BLaER1 (cell line): ENCODE measurements around the gene TTYH3.
"Not testable (repeated sequence)": the region's sequence is repeated elsewhere in the genome, so short reads cannot be mapped to it uniquely, and the experiment has no call there.

Experiments
- H3K27ac ChIP-seq: shearing (Covaris generic); formaldehyde crosslinking; 2 replicates; pipeline ENCODE4 v1.8.1; 2022
- H3K27me3 ChIP-seq: shearing (Covaris generic); formaldehyde crosslinking; 2 replicates; pipeline ENCODE4 v1.8.1; 2022
- H3K36me3 ChIP-seq: shearing (Covaris generic); formaldehyde crosslinking; 2 replicates; pipeline ENCODE4 v1.8.1; 2022
- H3K4me1 ChIP-seq: shearing (Covaris generic); formaldehyde crosslinking; 2 replicates; pipeline ENCODE4 v1.8.1; 2022
- H3K4me2 ChIP-seq: shearing (Covaris generic); formaldehyde crosslinking; 2 replicates; pipeline ENCODE4 v1.8.1; 2022
- H3K4me3 ChIP-seq: shearing (Covaris generic); formaldehyde crosslinking; 2 replicates; pipeline ENCODE4 v1.8.1; 2022
- H3K9ac ChIP-seq: shearing (Covaris generic); formaldehyde crosslinking; 2 replicates; pipeline ENCODE4 v1.8.1; 2022
- H3K9me3 ChIP-seq: shearing (Covaris generic); formaldehyde crosslinking; 2 replicates; pipeline ENCODE4 v1.8.1; 2022
- H4K20me1 ChIP-seq: shearing (Covaris generic); formaldehyde crosslinking; 2 replicates; pipeline ENCODE4 v1.8.1; 2022
- Cebpa-rat ChIP-seq: shearing (Covaris generic); IDR thresholded peaks from 2 replicates; pipeline ENCODE4 v1.8.1; 2022

TTYH3 gene

DNA sequence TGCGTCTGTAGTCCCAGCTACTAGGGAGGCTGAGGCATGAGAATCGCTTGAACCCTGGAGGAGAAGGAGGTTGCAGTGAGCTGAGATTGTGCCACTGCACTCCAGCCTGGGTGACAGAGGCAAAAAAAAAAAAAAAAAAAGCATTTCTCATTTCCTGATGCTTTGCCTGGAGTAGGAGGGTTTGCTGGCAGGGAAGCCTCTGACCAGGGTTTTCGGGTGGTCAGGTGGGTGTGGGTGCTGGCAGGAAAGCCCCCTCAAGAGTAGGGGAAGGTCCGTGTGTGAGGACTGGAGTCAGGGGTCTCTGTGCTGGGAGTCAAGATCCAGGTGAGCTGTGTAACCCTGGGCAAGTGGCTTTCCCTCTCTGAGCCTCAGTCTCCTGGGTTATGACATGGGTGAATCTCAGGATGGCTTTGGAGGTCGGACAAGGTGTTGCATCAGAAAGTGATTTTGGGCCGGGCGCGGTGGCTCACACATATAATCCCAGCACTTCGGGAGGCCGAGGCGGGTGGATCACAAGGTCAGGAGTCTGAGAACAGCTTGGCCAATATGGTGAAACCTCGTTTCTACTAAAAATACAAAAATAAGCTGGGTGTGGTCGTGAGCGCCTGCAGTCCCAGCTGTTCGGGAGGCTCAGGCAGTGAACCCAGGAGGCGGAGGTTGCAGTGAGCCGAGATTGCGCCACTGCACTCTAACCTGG is 59.4 kb downstream of the TTYH3 start:
- TF ChIP-seq Cebpa-rat, result no peak
- peaks cover 55% of the 10 kb centered on the region for H3K27me3 ChIP-seq
- no peaks in the 10 kb centered on the region for H3K9me3 ChIP-seq
- H3K36me3 ChIP-seq, result no peaks in the 10 kb centered on the region
- H3K4me3 ChIP-seq, result no peak overlapping the region
- no peak overlapping the region for H3K9ac ChIP-seq
- no peak overlapping the region for H3K4me2 ChIP-seq
- H4K20me1 ChIP-seq, result peaks cover 20% of the 10 kb centered on the region; the same call in 1 of the 2 replicates
- H3K27ac ChIP-seq, result no peak overlapping the region
- H3K4me1 ChIP-seq, result peaks cover 66% of the 10 kb centered on the region

DNA sequence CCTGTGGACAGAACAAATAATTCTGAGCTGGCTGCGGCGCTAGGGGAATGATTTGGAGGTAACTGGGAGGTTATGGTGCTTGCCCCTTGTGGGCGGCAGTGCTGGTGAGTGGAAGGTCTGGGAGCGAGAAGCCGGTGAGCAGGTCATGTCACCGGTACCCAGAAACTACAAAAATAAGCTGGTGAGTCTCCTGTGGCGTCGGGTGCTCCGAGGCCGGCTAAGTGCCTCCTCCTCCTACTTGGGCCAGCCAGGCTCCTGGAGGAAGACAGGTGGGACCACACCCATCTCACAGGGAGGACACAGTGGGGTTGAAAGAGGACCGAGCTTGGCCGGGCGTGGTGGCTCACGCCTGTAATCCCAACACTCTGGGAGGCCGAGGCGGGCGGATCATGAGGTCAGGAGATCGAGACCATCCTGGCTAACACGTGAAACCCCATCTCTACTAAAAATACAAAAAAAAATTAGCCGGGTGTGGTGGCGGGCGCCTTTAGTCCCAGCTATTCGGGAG is 60.2 kb downstream of the TTYH3 start:
- H3K9ac ChIP-seq, H3K27ac ChIP-seq, H3K4me3 ChIP-seq, H3K4me2 ChIP-seq, H3K9me3 ChIP-seq, H3K36me3 ChIP-seq: not testable (repeated sequence)
- H3K27me3 ChIP-seq, result peaks cover 47% of the 10 kb centered on the region
- H3K4me1 ChIP-seq, result peaks cover 71% of the 10 kb centered on the region
- H4K20me1 ChIP-seq, result peaks cover 20% of the 10 kb centered on the region; the same call in 1 of the 2 replicates

DNA sequence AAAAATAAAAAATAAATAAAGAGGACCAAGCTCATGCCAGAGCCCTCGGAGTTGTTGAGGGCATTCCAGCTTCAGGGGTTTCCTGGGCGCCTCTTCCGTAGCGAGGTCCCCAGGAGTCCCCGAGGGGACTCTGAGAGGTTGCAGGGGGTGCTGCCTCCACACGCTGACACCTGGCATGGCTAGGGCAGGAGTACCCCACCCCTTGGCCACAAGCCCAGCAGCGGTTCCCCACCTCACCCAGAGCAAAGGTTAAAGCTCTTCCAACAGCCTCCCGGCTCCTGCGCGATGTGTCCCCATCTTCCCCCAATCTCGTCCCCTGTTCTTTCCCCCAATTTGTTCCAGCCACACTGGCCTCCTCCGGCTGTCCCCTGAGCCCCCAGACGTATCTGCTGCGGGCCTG is 60.8 kb downstream of the TTYH3 start:
- Histone ChIP-seq H3K9ac (no peak overlapping the region), H3K9me3 (no peaks in the 10 kb centered on the region), H3K36me3 (no peaks in the 10 kb centered on the region), H3K4me2 (peak overlapping the region; percentile 41), H4K20me1 (peaks cover 16% of the 10 kb centered on the region; the same call in 1 of the 2 replicates), H3K4me3 (no peak overlapping the region), H3K4me1 (peaks cover 72% of the 10 kb centered on the region), H3K27me3 (peaks cover 42% of the 10 kb centered on the region), H3K27ac (no peak overlapping the region)
- TF ChIP-seq Cebpa-rat, result no peak

DNA sequence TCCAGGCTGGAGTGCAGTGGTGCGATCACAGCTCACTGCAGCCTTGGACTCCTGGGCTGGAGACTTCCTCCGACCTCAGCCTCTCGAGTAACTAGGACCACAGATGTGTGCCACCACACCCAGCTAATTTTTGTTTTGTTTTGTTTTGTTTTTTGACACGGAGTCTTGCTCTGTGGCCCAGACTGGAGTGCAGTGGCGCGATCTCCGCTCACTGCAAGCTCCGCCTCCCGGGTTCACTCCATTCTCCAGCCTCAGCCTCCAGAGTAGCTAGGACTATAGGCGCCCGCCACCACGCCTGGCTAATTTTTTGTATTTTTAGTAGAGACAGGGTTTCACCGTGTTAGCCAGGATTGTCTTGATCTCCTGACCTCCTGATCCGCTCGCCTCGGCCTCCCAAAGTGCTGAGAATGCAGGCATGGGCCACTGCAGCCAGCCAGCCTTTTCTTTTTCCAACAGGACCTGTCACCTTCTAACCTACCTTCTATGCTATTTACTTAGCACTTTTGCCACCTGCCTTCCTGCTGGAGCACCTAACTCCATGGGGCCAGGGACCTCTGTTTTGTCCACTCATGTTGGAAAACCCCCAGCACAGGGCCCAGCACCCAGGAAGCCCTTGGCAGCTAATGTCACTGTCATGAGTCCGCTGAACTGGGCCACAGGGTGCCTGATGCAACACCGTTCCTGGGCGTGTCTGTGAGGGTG is 61.8 kb downstream of the TTYH3 start:
- not testable (repeated sequence) for H4K20me1 ChIP-seq, H3K27ac ChIP-seq, H3K4me3 ChIP-seq, H3K36me3 ChIP-seq, H3K9me3 ChIP-seq, H3K9ac ChIP-seq
- Histone ChIP-seq H3K4me1 (peaks cover 72% of the 10 kb centered on the region), H3K4me2 (peak overlapping the region; percentile 41), H3K27me3 (peaks cover 31% of the 10 kb centered on the region)

DNA sequence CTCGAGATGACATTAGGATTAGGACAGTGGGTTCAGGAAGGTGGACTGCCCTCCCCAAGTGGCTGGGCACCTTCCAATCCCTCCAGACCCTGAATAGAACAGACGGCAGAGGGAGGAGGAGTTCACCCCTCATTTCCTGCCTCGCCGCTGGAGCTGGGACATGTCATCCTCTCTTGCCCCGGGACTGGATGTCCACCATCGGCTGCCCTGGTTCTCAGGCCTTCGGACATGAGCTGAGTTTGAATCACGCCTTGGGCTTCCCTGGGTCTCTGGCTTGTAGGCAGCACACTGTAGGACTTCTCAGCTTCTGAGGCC is 62.3 kb downstream of the TTYH3 start:
- H3K4me3 ChIP-seq, H3K27ac ChIP-seq, H4K20me1 ChIP-seq, H3K9me3 ChIP-seq, H3K9ac ChIP-seq, H3K36me3 ChIP-seq: not testable (repeated sequence)
- Histone ChIP-seq H3K4me1 (peaks cover 72% of the 10 kb centered on the region), H3K4me2 (peak overlapping the region; percentile 41; the same call in 1 of the 2 replicates), H3K27me3 (peaks cover 26% of the 10 kb centered on the region)

DNA sequence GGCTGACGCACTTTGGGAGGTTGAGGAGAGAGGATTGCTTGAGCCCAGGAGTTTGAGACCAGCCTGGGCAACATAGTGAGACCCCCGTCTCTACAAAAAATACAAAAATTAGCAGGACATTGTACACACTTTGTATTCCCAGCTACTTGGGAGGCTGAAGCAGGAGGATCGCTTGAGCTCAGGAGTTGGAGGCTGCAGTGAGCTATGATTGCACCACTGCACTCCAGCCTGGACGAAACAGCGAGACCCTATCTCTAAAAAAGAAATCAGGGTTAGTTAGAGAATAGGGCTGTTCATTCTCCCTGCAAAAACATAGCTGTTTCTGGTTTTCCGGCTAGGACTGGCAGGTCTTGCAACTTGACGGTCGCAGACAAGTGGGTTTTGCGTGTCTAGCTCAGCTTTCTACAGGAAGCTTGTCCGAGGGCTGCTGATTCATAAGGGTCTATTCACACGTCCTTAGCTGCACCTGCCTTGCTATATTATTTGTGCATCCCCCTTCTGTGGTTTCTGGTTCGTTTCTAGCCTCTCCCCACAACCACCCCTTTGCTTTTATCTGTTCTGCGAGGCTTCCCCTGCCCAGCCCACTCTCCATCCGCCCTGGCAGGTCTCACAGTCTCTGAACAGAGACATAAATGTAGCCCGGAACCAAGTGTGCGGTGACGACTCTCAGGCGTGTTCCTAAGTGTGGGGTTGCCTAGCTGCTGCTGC is 66.9 kb downstream of the TTYH3 start:
- 0 out of 2 replicates have a peak overlapping the region, but pooled peaks have one; percentile 36 for H3K9ac ChIP-seq
- no peaks in the 10 kb centered on the region for H3K9me3 ChIP-seq
- H3K4me1 ChIP-seq, result peaks cover 84% of the 10 kb centered on the region
- no peak for TF ChIP-seq Cebpa-rat
- H3K4me3 ChIP-seq, result peak overlapping the region; percentile 27; the same call in 1 of the 2 replicates
- peak overlapping the region; percentile 84 for H3K4me2 ChIP-seq
- no peaks in the 10 kb centered on the region for H3K36me3 ChIP-seq
- no peaks in the 10 kb centered on the region for H3K27me3 ChIP-seq
- H3K27ac ChIP-seq, result peak overlapping the region; percentile 65
- no peaks in the 10 kb centered on the region for H4K20me1 ChIP-seq

DNA sequence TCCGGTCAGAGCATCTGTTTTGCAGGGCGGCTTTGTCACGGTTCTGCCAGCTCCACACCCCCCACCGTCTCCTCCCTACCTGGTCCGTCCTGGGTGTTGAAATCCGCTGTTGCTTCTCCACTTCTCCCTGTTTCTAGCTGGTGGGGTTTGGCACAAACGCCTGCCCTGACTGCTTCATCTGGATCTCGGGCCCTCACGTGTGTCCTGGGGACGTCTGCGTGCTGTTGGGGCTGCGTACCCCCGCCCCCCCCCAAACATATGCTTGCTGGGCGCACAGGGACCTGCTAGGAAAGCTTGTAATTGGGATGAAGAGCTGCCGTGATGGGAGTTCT is 67.5 kb downstream of the TTYH3 start:
- Histone ChIP-seq H4K20me1 (no peaks in the 10 kb centered on the region), H3K4me1 (peaks cover 78% of the 10 kb centered on the region), H3K9ac (peak overlapping the region; percentile 36; the same call in 1 of the 2 replicates), H3K9me3 (no peaks in the 10 kb centered on the region), H3K4me2 (peak overlapping the region; percentile 84), H3K27ac (peak overlapping the region; percentile 65), H3K4me3 (peak overlapping the region; percentile 27), H3K27me3 (no peaks in the 10 kb centered on the region), H3K36me3 (no peaks in the 10 kb centered on the region)
- no peak for TF ChIP-seq Cebpa-rat

DNA sequence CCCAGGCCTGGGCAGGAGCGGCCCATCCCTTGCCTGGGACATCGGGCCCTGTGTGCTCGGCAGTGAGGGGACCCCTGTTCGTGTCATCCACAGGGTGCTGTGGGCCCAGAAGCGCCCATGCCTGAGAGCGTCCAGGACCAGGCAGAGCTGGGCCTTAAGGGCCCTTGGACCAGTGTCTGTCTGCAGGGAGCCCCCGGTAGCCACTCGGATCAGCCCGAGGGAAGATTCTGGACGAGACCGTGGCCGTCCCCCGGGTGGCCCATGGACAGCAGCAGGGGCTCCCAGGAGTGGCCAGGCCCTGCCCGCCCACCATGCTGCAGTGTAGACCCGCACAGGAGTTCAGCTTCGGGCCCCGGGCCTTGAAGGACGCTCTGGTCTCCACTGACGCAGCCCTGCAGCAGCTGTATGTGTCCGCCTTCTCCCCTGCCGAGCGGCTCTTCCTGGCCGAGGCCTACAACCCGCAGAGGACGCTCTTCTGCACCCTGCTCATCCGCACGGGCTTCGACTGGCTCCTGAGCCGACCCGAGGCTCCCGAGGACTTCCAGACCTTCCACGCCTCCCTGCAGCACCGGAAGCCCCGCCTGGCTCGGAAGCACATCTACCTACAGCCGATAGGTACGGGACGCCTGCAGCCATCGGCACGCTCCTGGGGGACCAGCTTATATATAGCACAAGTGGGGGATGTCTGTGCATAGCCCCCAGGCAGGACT is 68.5 kb downstream of the TTYH3 start:
- Histone ChIP-seq H3K9me3 (no peaks in the 10 kb centered on the region; the same call in 1 of the 2 replicates), H3K4me3 (peak overlapping the region; percentile 27; the same call in 1 of the 2 replicates), H3K4me1 (peaks cover 82% of the 10 kb centered on the region), H3K4me2 (peak overlapping the region; percentile 84), H4K20me1 (no peaks in the 10 kb centered on the region), H3K9ac (peak overlapping the region; percentile 36; the same call in 1 of the 2 replicates), H3K36me3 (no peaks in the 10 kb centered on the region), H3K27ac (peak overlapping the region; percentile 65), H3K27me3 (no peaks in the 10 kb centered on the region)
- no peak for TF ChIP-seq Cebpa-rat

DNA sequence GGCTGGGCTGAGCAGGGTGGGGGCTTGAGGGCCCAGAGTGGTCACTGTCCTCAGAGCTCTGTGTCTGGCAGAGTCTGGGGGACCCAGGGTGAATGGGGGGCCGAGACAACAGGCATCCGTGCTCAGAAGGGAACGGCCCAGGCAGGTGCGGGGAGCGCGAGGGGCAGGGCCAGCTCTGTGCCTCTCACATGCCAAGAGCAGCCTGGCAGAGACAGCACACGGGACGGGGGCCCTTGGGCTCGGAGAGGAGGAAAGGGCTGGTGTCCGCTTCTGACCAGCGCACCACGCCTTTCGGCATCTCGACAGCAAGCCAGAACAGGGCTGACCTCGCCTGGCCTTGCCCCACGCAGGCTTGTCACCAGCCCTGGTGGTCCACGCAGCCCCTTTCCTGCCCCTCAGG is 69.6 kb downstream of the TTYH3 start:
- Histone ChIP-seq H3K9ac (no peak overlapping the region), H3K4me2 (peak overlapping the region; percentile 84)

More for the DNA sequence above, 69.6 kb downstream of the TTYH3 start:
- no peaks in the 10 kb centered on the region for H4K20me1 ChIP-seq
- H3K4me3 ChIP-seq, result no peak overlapping the region
- no peak for TF ChIP-seq Cebpa-rat
- no peaks in the 10 kb centered on the region; the same call in 1 of the 2 replicates for H3K9me3 ChIP-seq
- no peaks in the 10 kb centered on the region for H3K27me3 ChIP-seq
- H3K27ac ChIP-seq, result no peak overlapping the region
- no peaks in the 10 kb centered on the region for H3K36me3 ChIP-seq
- peaks cover 85% of the 10 kb centered on the region for H3K4me1 ChIP-seq
